ENCODE data around the gene TCF7L1.
"Not testable (repeated sequence)": the region's sequence is repeated elsewhere in the genome, so short reads cannot be mapped to it uniquely, and the experiment has no call there.

TCF7L1 gene

GRCh38 chr2:85184990-85185389 is 51.8 kb downstream of the TCF7L1 start:
- DNase-seq (ENCODE audit: low read depth): no peak

- DNase-seq (ENCODE audit: low read depth): no peak
Observed at GRCh38 chr2:85185431-85185940, 52.3 kb downstream of the TCF7L1 start.

DNA sequence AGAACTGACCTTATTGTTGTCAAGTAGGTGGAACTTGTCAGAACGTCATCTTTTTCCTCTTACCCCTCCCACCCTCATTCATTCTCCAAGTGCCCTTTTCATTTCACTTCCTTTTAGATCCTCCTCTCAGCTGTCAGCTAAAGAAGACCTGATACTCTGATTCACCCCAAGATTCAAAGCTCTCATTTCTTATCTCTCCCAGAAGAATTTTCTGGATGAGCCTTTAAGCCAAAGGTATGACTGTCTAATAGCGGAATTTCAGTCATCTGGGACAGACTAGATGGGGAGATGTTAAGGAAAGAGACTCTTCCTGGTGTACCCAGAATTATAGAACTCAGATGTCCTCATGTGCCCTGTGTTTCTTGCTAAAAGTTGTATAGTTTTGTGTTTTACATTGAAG is 53.9 kb downstream of the TCF7L1 start:
- DNase-seq (ENCODE audit: low read depth): no peak

DNA sequence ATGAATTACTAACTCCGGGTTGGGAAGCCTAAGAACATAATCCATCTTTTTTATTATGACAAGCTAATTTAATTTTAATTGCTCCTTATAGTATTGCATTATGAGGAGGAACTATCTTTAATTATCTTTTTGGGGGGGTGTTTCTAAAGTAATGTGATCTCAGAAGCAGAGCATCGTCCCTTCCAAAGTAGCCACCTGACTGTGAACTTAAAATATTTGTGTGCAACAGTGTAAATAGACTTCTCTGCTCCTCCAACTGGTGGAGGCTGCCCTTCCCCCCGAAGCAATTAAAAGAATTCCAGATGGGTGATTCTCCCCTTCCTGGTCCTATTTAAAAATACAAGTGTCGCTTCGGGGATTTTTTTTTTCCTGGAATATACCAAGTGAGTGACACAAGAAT is 55.7 kb downstream of the TCF7L1 start:
- no peak for DNase-seq (ENCODE audit: low read depth)

GRCh38 chr2:85189606-85190270 is 56.5 kb downstream of the TCF7L1 start:
- no peak for DNase-seq (ENCODE audit: low read depth)

- DNase-seq (ENCODE audit: low read depth): no peak
Observed at GRCh38 chr2:85191157-85191556, 58.0 kb downstream of the TCF7L1 start.

- DNase-seq (ENCODE audit: low read depth): no peak
Observed at GRCh38 chr2:85194780-85195480, 61.7 kb downstream of the TCF7L1 start.

DNA sequence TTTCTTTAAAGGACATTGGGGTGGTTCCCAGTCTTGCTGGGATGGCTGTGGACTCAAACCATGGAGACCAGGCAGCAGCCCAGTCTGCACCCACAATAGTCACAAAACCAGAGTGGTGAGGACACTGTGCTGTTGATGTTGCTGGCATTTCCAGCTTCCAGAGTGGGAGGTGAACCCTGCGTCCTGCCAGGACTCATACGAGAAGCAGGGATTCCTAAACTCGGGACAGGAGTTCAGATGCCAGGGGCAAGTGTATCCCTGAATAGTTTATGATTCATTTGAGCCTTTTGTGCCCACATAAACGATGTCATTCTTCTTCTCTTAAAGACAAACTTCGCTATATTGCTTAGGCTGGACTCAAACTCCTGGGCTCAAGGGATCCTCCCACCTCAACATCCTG is 62.8 kb downstream of the TCF7L1 start:
- no peak for DNase-seq (ENCODE audit: low read depth)

GRCh38 chr2:85199698-85200097 is 66.5 kb downstream of the TCF7L1 start:
- DNase-seq (ENCODE audit: low read depth): no peak

GRCh38 chr2:85209887-85210286 is 76.7 kb downstream of the TCF7L1 start:
- no peak for DNase-seq (ENCODE audit: low read depth)

GRCh38 chr2:85210511-85210910 is 77.3 kb downstream of the TCF7L1 start:
- DNase-seq (ENCODE audit: low read depth): no peak

DNA sequence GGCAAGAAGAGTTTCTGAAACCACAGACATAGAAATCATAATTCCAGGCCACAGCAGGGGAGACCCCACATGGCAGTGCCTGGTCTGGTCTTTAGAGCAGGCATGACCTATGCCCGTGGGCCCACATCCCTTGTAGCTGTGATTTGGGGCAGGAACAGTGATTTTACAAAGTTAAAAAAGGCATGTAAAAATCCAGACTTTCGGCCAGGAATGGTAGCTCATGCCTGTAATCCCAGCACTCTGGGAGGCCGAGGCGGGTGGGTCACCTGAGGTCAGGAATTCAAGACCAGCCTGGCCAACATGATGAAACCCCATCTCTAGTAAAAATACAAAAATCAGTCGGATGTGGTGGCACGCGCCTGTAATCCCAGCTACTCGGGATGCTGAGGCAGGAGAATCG is 78.4 kb downstream of the TCF7L1 start:
- DNase-seq (ENCODE audit: low read depth): not testable (repeated sequence)

DNA sequence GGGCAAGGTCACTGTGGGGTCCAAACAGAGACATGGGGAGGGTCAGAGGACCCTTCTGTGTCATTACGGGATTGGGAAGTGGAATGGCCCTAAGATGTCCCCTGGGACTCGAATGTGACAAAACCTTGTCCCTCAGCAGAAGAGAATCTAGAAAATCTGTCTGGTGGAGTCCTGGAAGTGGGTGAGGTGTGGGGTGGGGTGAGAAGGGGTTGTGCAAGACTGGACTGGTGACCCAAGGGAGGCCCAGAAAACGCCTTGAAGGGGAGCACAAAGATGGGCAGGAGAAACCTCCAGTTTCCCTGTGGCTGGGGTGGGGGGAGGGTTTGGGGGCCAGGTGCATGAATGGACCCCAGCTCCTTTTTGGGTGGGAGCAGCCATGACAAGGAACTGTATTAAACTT is 79.6 kb downstream of the TCF7L1 start:
- DNase-seq (ENCODE audit: low read depth): no peak

DNA sequence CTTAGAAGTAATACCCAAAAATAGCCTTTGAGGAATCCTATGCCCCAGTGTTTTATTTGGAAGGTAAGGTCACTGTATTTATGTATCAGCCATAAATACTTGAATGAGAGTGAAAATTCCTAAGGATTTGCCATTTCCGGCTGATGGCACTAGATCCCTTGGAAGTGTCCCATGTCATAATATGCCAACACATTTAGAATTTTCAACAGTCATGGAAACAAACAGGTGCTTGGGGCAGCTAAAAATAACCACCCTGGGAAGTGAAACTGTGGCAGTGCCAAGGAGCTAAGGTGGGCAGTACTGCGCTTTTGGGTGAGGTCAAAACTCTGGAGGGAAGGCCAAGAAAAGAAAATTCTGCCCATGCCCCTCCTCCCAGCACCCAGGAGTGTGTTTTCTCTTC is 80.2 kb downstream of the TCF7L1 start:
- no peak for DNase-seq (ENCODE audit: low read depth)

- no peak for DNase-seq (ENCODE audit: low read depth)
Observed at GRCh38 chr2:85213901-85214512, 80.8 kb downstream of the TCF7L1 start.

GRCh38 chr2:85215081-85215447 is 81.9 kb downstream of the TCF7L1 start:
- no peak for DNase-seq (ENCODE audit: low read depth)

- DNase-seq (ENCODE audit: low read depth): no peak
Observed at GRCh38 chr2:85215448-85216401, 82.5 kb downstream of the TCF7L1 start.

- no peak for DNase-seq (ENCODE audit: low read depth)
Observed at GRCh38 chr2:85216927-85217326, 83.7 kb downstream of the TCF7L1 start.

DNA sequence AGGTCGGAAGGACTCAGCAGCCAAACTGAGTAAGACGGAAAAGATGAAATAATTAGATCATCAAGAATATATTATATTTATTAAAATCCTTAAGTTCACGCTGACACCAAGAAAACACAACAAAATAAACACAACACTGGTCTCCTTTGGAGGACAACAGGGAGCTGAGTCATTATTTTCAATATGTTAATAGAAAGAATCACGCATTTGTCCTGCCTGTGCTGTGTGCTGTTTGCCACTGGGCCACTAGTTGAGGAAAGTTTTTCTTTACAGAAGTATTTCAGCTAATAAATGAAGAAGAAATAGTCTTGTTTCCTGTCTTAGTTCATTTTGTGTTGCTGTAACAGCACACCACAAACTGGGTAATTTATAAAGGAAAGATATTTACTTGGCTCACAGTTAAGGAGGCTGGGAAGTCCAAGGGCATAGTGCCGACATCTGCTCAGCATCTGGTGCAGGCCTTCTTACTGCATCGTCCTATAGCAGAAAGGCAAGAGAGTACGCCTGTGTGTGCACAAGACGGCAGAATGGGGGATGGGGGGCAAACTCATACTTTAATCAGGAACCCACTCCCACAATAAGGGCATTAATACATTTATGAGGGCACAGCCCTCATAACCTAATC is 88.0 kb downstream of the TCF7L1 start:
- no peak for DNase-seq (ENCODE audit: low read depth)

DNA sequence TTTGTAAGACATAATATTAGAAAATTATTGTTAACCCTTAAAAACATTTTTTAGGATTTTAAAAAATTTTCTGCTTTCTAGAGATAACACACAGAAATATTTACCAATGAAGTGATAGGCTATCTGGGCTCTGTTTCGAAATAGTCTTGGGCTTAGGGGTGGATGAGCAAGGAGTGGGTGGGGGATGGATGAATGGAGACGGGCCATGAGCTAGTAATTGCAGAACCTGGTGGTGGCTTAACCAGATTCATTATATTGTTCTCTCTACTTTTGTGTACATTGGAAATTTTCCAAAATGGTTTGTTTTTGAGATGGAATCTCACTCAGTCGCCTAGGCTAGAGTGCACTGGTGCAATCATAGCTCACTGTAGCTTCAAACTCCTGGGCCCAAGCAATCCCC is 89.6 kb downstream of the TCF7L1 start:
- no peak for DNase-seq (ENCODE audit: low read depth)

DNA sequence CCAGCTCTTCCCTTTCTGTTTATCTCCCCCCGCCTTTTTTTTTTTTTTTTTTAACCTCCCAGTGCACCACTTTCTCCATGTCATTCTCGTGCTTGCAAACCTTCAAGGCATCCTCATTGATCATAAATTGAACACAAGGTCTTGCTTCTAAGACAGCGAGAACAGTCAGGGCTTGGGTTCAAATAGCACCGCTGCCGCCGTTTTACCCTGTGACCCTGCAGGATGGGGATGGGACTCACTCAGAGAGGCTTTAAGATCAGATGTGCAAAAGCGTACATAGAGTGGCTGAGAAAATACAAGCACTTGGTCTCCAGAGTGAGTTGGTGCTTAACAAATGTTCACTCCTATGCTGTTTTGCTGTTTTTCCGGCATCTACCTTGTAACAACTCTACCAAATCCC is 93.6 kb downstream of the TCF7L1 start:
- DNase-seq (ENCODE audit: low read depth): no peak

Measured in stimulated activated CD8-positive, alpha-beta memory T cell treated with anti-CD3 and anti-CD28 coated beads, Interleukin-7, amount 100 ng/mL, for 24 hours (primary cell).